ENCODE results near the gene DDX46.
A peak's percentile ranks its signal among the peaks of the same experiment; 100 is the strongest.

DDX46 gene

GRCh38 chr5:134784241-134784920, 25.8 kb downstream of the DDX46 start:
- POLR2A ChIA-PET: no interaction called here
- peak; percentile 23 for TF ChIP-seq CTCF (IDR thresholded peaks at IDR 0.05; ENCODE audit: control extremely low read depth, extremely low read depth, low read depth, missing control alignments)
- CTCF ChIA-PET: interaction anchor here (1.4 to 1.6 kb wide), 2 partner anchors 11 to 17 kb away, joined by 3 to 4 read pairs; no protein-coding TSS in a partner anchor
- no peak for DNase-seq (ENCODE audit: extremely low spot score)

GRCh38 chr5:134784946-134785620, 26.5 kb downstream of the DDX46 start:
- no peak for TF ChIP-seq CTCF (IDR thresholded peaks at IDR 0.05; ENCODE audit: control extremely low read depth, extremely low read depth, low read depth, missing control alignments)
- POLR2A ChIA-PET: no interaction called here
- CTCF ChIA-PET: interaction anchor here (1.4 to 1.6 kb wide), 2 partner anchors 10 to 16 kb away, joined by 3 to 4 read pairs; no protein-coding TSS in a partner anchor
- no peak for DNase-seq (ENCODE audit: extremely low spot score)

GRCh38 chr5:134787692-134788091, 29.1 kb downstream of the DDX46 start:
- POLR2A ChIA-PET: no interaction called here
- DNase-seq (ENCODE audit: extremely low spot score): no peak
- CTCF ChIA-PET: no interaction called here
- TF ChIP-seq CTCF (IDR thresholded peaks at IDR 0.05; ENCODE audit: control extremely low read depth, extremely low read depth, low read depth, missing control alignments): no peak

- POLR2A ChIA-PET: no interaction called here
- no peak for DNase-seq (ENCODE audit: extremely low spot score)
- CTCF ChIA-PET: interaction anchor here (1.4 kb wide), 1 partner anchor 112 kb away, joined by 3 read pairs; no protein-coding TSS in a partner anchor
- no peak for TF ChIP-seq CTCF (IDR thresholded peaks at IDR 0.05; ENCODE audit: control extremely low read depth, extremely low read depth, low read depth, missing control alignments)
Measured at GRCh38 chr5:134791580-134791979, 33.0 kb downstream of the DDX46 start.

- DNase-seq (ENCODE audit: extremely low spot score): no peak
- CTCF ChIA-PET: no interaction called here
- TF ChIP-seq CTCF (IDR thresholded peaks at IDR 0.05; ENCODE audit: control extremely low read depth, extremely low read depth, low read depth, missing control alignments): no peak
- POLR2A ChIA-PET: no interaction called here
Measured at GRCh38 chr5:134792286-134792685, 33.7 kb downstream of the DDX46 start.

- CTCF ChIA-PET: interaction anchor here (0.9 kb wide), 1 partner anchor 58 kb away, joined by 3 read pairs; no protein-coding TSS in a partner anchor
- no peak for DNase-seq (ENCODE audit: extremely low spot score)
Measured at GRCh38 chr5:134793111-134793510, 34.5 kb downstream of the DDX46 start.

More at GRCh38 chr5:134793111-134793510, 34.5 kb downstream of the DDX46 start:
- no peak for TF ChIP-seq CTCF (IDR thresholded peaks at IDR 0.05; ENCODE audit: control extremely low read depth, extremely low read depth, low read depth, missing control alignments)
- POLR2A ChIA-PET: no interaction called here
